HG02763 (cell line): Measurements from ENCODE around the gene CXCL16.

Source experiments
- ATAC-seq: cut with Tn5 transposase; IDR thresholded peaks from one replicate; pipeline ENCODE4 v1.9.1; 2021; ENCODE audit warnings: mild to moderate bottlenecking, moderate library complexity; ENCODE audit not compliant: unreplicated experiment

Gene CXCL16

DNA sequence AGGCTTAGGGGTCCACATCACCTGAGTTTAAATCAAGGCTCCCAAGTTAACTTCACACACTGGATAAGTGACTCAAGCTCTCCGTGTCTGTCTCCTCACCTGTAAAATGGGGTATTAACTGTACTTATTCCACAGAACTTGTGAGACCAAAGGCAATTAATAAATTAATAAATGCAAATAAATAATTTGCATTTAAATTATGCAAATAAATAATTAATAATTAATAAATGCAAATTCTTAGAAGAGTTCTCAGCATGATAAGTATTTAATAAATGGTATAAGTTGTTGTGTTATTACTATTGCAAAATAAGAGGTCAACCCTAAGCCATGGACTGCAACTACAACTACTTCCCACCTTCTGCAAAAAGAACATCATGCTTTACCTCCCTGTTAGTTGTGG, 13.7 kb upstream of the CXCL16 start:
- ATAC-seq, result no peak

DNA sequence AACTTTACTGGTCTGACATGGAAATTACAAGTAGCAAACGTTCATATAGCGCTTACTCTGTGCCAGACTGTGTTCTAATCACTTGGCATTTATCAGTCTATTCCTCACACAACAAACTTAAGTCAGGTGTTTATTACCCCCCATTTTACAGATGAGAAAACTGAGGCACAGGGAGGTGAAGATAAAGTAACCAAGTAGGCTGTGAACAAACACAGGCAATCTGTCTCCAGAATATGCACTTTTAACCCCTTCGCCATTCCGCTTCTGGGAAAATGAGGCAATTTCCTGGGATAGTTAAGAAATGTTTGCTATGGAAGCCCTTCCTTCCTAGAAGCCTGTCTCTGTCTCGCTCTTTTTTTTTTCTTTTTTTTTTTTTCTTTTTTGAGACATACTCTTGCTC, 12.2 kb upstream of the CXCL16 start:
- ATAC-seq, result no peak

- no peak for ATAC-seq
These were observed 10.9 kb upstream of the CXCL16 start for GRCh38 chr17:4750606-4751005.

DNA sequence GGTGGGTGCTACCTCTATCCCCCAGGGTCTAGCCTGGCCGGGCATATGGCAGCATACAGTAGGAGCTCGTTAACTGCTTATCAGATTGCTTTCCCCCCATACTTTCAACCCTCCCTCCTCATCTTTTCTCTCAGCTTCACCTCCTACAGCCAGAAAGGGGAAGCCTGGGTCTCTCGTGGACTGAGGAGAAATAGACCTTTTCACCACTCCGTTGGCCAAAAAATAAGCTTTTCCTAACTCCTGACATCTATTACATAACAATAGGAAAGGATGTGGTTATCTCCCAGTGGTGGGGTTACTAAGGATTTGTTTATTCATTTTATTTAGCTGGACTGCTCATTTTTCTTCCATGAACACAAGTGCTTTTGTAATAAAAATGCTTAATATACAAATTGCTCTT, 9.0 kb upstream of the CXCL16 start:
- no peak for ATAC-seq

- ATAC-seq, result no peak
These were observed 8.1 kb upstream of the CXCL16 start for GRCh38 chr17:4747847-4748246.

DNA sequence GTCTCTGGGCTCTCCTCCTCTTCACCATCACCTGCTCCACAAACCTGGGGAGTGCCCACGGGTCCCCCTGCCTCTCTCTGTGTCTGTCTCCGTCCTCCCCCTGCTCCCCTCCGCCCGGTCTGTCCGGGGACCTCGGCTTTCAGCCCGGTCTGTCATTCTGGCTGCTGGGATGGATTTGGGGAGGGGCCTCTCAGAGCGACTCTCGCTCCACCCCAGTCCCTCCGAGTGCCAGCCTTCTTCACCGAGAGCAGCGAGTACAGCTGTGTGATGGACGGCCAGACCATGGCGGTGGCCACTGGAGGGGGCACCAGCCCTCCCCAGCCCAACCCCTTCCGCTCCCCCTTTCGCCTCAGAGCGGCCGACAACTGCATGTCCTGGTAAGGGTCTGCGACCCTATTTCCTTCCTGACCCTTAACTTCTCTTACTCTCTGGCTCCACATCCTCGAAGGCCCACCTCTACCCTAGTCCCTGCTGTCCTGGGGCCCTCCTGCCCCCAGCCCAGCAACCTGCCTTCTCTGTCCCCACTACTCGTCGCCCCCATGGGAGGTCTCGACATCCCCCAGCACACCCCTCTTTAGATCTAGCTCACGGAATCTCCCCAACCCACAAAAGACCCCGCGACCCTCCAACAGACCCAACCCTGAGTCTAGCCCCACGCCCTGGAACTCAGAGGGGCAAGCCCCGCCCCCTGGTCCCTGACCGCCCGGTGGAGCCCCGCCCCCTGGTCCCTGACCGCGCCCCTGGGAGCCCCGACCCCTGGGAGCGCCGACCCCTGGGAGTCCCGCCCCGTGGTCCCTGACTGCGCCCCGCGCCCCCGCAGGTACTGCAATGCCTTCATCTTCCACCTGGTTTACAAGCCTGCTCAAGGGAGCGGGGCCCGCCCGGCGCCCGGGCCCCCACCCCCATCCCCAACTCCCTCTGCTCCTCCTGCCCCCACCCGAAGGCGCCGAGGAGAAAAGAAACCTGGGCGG, 5.6 kb upstream of the CXCL16 start:
- no peak for ATAC-seq

DNA sequence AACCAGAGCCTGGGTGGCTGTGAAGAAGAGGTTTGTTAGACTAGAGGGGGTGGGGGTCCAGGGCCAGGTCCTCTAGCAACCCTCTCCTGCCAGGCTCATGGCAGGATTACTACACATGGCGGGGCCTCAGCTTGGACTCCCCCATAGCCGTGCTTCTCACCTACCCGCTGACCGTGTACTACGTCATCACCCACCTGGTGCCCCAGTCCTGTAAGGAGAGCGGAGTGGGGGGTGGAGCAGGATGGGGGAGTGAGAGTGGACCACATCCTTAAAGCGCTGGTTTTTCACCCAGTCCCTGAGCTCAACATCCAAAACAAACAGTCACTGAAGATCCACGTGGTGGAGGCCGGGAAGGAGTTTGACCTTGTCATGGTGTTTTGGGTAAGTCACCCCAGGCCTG, 4.2 kb upstream of the CXCL16 start:
- ATAC-seq, result no peak

GRCh38 chr17:4743216-4743615, 3.5 kb upstream of the CXCL16 start:
- no peak for ATAC-seq

DNA sequence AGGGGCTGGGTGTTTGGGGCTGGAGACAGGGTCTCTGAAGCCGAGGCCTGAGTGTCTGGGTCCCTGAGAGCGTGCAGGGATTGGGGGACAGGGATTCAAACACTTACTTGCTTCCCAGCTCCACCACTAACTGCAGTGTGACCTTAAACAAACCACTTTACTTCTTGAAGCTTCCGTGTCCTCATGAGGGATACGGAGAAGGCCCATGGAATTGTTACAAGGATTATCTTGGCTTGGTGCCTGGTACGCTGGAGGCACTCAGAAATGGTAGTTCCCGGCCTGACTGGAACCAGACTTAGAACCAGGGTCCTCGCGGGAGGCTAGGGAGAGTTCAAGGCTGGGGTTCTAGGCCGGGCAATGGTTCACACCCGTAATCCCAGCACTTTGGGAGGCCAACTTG, 2.9 kb upstream of the CXCL16 start:
- ATAC-seq, result no peak

DNA sequence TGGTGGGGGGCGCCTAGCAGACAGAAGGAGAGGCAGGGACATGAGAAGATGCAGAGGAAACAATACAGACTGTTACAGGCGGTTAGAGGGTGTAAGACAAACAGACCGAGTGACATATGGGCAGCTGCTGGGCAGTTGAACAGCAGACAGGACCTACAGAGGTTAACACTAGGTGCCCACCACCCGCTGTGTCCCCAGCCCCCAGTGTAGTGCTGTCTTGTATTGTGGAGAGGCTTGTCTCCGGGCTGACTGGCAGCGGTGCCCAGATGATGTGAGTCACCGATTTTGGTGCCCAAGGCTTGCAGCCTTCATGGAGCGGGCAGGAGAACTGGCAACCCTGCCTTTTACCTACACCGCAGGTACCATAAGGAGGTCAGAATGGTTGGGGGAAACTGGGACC, 2.4 kb upstream of the CXCL16 start:
- no peak for ATAC-seq

- ATAC-seq, result no peak
These were observed 1.8 kb upstream of the CXCL16 start for GRCh38 chr17:4741544-4741943.

GRCh38 chr17:4740584-4740983, 856 bp upstream of the CXCL16 start:
- no peak for ATAC-seq

- ATAC-seq, result no peak
These were observed 260 bp upstream of the CXCL16 start for GRCh38 chr17:4740025-4740351.

GRCh38 chr17:4738136-4739121, 1.3 kb downstream of the CXCL16 start:
- ATAC-seq, result no peak

DNA sequence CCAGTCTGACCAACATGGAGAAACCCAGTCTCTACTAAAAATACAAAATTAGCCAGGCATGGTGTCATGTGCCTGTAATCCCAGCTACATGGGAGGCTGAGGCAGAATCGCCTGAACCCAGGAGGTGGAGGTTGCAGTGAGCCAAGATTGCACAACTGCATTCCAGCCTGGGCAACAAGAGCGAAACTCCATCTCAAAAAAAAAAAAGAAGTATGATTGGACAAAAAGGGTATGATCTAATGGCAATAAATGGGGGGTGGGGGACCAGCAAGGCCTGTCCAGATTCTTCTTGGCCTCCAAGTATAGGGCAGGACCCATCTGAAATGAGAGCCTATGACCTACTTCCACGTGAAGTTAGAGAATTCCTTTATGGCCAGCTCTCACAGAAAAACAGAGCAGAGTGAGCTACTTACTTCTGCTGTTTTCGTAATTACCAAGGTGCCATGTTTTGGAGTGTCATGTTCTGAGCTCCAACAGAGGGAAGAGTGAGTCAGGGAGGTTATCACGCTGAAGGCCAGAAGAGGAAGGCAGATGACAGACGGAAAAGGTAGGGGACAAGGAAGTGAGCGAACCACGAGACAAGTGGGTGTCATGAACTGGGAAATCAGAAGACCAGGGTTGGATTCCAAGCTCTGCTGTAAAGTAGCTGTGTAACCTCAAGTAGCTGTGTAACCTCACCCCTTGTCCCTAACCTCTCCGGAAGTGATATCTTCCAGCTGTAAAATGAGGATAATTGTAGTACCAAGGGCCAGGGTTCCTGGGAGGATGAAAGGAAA, 3.7 kb downstream of the CXCL16 start:
- no peak for ATAC-seq

DNA sequence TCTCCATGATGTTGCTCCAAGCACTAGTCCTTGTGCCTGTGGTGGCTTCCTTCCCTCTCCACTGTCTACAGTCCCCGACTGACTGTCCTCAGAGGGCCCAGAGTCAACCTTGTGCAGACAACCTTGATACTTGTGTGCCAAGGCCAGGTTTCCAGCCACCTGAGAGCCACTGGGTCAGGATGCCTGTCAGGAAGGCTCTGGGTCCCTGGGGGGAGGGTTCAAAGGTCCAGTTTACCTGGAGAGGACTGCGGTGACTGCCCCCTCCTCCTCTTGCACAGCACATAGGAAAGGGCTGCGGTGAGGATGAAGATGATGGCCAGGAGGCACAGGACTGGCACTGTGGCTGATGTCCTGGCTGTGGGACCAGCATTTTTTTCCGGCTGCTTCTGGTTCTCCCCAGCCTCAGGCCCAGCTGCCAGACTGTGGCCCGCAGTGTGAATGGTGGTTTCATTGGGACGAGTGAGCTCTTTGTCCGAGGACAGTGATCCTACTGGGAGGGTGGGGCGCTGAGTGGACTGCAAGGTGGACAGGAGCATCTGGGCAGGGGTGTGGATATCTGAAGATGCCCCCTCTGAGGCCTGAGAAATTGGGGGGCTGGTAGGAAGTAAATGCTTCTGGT, 4.8 kb downstream of the CXCL16 start:
- ATAC-seq, result no peak

DNA sequence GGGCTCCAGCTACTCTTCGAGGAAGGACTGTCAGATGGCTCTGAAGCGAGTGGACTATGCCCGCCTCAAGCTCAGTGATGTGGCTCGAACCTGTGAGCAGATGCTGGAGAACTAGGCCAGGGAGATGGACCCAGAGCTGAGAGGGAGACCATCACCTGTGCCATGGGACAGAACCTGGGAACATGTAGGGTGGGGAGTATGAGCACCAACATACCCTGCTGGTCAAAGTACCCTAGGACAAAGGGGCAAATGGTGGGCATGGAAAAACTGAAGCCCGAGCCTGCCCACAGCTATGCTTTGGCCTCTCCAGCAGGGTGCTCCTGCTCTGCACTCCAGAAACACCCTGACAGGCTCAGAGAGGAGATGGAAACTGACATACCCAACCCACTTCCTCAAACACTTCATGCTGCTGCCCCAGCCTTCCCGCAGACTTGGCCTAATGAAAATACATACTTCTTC, 6.6 kb downstream of the CXCL16 start:
- ATAC-seq, result no peak

GRCh38 chr17:4728124-4728523, 11.6 kb downstream of the CXCL16 start:
- ATAC-seq, result no peak

- ATAC-seq, result no peak
These were observed 13.9 kb downstream of the CXCL16 start for GRCh38 chr17:4725646-4726310.

DNA sequence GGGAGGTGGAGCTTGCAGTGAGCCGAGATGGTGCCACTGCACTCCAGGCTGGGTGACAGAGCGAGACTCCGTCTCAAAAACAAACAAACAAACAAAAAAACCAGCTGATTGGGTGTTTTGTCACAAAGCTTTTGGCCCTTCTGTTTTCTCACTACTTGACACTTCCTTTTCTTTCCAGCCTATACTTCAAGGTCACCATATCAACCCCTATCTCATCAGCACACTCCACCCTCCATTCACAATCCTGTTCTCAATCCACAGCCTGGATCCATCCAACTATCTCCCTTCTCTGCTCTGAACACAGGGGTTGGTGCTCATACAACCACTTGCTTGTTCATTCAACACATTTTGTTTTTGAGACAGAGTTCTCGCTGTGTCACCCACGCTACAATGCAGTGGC, 15.1 kb downstream of the CXCL16 start:
- ATAC-seq, result no peak
